Bone marrow (tissue), 2 donors: Measurements from ENCODE around the gene NXN.
"Not testable (repeated sequence)": the region's sequence is repeated elsewhere in the genome, so short reads cannot be mapped to it uniquely, and the experiment has no call there.

Experiments
- DNase-seq, 2 donors: peaks; one replicate each; lab custom pipeline; 2025; lab: John Stamatoyannopoulos, UW

The NXN gene

DNA sequence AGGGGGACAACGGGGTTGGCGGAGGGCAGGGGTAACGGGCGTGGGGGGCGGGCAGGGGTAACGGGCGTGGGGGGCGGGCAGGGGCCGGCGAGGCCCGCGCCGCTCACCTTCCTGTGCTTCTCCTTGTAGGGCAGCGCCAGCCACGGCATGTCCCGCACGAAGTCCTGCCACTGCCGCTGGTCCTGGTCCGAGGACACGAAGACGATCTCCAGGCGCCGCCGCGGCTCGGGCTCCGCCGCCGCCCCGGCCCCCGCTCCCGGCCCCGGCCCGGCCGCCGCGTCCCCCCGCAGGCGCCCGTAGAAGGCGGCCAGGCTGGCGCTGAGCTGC is 401 bp downstream of the NXN start:
- no peak for DNase-seq

- peak in 1 of 2 donors; percentile 2 for DNase-seq
Observed at GRCh38 chr17:978103-979093, 1.2 kb downstream of the NXN start.

GRCh38 chr17:977166-977565 is 2.4 kb downstream of the NXN start:
- no peak for DNase-seq

GRCh38 chr17:976312-976711 is 3.3 kb downstream of the NXN start:
- DNase-seq: no peak

DNA sequence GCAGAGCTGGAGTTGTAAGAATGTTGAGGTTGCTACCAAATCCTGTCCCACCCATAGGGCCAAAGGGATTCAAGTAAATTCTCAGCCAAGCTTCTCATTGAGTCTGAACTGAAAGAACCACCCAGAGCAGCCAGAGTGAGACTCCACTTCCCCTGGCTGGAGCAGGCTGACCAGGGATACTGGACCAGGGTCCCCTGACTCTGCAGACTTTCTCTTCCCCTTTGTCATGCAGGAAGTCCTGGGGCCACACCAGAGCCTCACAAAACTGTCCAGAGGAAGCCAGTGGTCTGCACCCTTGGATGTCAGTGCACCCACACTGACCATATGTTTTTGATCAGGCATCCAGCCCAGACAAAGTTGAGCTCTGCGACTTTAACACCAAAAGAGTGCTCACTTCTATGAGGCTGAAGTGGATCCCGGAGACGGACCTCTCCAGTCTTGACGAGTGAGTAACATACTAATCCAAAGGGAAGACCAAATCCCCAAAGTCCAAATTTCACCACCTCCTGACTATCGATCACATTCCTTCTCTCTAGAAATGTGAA is 4.1 kb downstream of the NXN start:
- no peak for DNase-seq

- DNase-seq: not testable (repeated sequence)
Observed at GRCh38 chr17:974778-975177, 4.8 kb downstream of the NXN start.

- DNase-seq: no peak
Observed at GRCh38 chr17:973053-973452, 6.5 kb downstream of the NXN start.

DNA sequence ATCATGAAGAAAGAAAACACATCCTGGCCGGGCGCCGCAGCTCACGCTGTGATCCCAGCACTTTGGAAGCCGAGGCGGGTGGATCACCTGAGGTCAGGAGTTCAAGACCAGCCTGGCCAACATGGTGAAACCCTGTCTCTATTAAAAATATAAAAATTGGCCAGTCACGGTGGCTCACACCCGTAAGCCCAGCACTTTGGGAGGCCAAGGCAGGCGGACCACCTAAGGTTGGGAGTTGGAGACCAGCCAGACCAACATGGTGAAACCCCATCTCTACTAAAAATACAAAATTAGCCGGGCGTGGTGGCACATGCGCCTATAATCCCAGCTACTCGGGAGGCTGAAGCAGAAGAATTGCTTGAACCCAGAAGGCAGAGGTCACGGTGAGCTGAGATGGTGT is 7.7 kb downstream of the NXN start:
- DNase-seq: not testable (repeated sequence)

- no peak for DNase-seq
Observed at GRCh38 chr17:970364-970763, 9.2 kb downstream of the NXN start.

DNA sequence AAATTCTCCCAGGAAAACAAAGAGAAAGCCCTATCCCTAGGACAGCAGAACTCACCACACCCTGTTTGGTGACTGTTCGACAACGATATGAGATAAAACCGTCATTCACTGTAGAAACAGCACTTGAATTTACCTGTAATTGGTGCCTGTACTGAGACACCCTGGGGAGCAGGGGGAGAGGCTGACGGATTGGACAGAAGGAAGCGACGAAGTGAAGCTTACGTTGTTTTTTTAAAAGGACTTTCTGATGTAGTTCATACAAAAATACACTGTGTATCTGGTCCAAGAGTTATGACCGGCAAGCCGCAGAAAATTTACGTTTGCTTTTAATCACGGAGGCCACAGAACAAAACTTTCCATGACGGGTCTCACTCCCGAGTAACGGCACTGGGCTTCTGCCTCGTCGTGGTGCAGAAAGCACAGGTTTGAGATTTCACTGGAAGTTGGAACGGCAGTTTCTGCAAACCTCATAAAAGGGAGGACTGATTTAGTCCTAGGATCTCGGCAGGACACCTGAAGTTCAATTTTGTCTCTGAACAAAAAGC is 9.7 kb downstream of the NXN start:
- DNase-seq: no peak

DNA sequence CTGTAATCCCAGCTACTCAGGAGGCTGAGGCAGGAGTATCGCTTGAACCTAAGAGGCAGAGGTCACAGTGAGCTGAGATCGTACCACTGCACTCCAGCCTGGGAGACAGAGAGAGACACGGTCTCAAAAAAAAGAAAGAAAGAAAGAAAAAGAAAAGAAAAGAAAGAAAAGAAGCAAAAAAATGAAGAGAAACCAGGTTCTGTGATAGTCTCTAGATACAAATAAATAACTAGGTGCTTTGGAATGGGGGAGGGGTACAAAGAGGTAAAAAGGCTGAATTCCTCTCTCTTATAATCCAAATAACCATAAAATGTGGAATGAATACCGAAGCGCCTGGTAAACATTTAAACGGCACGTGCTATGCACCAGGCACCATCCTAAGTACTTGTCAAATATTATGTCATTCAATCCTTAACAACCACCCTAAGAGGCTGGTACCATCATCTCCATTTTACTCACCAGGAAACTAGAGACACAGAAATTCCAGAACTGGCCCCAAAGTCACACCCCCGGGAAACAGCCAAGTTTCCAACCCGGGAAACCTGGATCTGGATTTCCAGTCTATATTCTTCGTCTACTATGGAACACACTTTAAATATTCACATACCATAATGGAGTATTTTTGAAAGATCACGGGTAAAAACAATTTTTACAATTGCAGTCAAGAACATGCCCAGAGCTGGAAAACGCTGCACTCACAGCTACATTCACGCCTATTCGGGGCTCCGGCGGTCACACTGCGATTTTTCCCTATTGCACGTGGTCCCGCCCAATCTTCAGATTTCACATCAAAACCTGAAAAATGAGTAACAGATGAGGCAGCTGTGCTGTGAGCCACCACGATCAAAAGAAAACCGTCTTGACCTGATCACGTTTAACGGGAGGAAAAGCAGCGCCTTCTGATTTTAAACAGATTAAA is 10.5 kb downstream of the NXN start:
- DNase-seq: no peak

DNA sequence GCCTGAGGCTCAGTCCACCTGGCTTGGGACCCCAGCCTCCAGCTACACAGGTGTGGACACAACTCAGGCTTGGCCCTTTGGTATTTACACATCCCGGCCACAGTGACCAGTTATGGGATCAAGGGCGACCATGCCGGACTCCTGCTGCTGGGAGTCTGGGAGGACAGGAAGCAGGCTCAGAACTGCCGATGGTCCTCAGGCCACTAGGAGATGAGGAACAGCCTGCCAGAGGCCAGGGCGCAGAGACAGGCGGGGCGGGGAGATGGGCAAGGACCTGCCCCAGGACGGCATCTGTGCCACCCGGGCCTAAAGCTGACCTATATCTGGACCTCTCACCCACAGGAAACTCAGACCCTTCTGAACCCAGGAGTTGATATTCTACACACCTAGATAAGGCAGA is 12.5 kb downstream of the NXN start:
- no peak for DNase-seq

DNA sequence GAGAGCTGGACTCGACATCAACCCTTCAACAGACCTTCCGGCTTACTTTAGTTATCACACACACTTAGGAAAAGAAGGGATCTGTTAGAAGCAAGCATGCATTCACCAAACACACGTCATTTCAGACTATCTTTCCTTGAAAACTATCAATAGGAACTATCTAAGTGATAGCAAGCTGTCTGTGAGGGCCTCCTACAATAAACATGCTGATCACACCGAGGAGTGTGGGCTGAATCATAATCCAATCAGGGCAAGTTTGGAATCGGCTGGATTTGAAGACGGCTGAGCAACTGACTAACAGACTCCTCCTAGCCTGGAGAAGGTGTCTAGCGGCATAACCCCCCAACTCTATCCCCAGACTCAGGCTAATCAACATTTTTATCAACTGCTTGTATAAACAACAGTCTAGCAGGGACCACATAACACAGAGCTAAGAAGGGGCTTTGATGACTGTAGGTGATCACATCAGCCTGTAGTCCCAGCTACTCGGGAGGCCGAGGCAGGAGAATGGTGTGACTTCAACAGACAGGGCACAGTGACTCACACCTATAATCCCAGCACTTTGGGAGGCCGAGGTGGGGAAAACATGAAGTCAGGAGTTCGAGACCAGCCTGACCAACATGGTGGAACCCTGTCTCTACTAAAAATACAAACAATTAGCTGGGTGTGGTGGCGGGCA is 14.1 kb downstream of the NXN start:
- no peak for DNase-seq

DNA sequence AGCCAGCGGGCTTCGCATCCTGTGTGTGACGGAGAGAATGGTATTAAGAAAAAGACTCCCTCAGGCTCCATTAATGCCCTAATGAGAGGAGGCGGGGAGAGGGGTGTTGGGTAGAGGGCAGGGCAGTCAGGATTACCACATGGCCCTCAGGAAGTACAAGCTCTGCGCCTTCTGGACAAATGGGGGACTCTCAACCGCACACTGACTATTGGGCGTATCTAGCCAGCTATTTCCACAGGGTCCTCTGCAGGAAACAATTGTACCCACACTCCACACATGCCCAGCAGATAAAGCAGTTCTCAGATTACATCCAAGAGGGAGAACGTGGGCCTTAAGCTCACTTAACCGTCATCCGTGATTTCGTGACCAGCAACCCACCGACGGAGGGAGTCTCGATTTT is 14.7 kb downstream of the NXN start:
- DNase-seq: no peak

- DNase-seq: no peak
Observed at GRCh38 chr17:962670-963069, 16.9 kb downstream of the NXN start.

DNA sequence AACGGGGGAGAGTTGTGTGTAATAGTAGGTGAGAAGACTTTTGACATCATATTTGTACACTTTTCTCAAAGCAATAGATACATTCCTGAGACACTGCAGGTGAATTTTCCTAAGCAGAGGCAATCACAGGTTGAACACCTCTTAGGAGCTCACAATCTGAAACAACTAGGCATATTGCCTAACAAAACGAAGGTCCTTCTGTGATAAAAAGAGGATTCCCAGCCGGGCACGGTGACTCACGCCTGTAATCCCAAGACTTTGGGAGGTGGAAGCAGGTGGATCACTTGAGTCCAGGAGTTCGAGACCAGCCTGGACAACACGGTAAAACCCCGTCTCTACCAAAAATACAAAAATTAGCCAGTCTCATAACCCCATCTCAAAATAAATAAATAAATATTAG is 17.4 kb downstream of the NXN start:
- DNase-seq: no peak

DNA sequence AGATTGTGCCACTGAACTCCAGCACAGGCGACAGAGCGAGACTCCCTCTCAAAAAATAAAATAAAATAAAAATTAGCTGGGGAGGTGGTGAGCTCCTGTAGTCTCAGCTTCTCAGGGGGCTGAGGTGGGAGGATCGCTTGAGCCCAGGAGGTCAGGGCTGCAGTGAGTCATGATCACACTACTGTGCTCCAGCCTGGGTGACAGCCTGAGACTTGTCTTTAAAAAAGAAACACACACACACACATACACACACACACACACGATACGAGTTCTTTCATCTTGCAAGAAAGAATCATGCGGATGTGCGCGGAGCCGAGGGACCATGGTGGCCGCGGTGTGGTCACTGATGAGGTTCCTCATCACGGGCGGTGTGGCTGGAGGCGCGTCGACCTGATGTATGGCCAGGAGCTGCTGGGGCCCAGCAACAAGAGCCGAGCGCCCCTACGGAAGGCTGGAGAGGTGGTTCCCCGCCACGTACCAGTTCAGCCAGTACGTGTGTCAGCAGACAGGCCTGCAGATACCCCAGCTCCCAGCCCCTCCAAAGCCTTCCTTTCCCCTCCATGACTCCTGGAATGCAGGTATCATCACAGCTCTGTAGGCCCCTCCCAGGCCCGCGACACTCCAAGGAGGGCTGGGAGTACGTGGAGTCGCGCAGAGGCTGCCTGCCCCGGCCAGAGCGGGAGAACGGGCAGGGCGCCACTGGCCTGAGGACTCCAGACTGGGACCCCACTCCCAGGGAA is 20.7 kb downstream of the NXN start:
- DNase-seq: no peak

DNA sequence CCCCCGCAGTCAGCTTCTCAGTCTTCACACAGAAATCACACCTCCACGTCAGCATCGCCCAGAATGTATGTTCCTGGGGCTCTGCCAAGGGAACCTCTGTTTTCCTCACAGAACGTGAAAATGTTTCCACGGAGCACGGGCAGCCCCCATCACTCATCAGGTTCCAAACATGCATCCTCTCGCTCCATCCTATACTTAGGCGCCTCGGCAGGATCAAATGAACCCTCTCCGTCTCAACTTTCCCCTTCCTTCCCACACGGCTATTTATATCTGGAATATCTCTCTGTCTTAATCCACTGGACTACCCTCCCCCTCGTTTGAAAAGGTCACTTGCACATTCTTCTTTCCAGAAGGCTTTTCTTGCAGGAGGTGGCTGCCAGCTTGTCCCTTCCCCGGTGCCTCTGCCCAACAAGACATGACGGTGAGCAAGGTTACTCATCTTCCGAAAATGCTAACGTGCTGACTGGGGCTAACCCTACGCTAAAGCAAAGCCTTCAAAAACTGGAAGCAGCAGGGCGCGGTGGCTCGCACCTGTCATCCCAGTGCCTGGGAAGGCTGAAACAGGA is 21.6 kb downstream of the NXN start:
- DNase-seq: no peak

GRCh38 chr17:956905-957304 is 22.7 kb downstream of the NXN start:
- no peak for DNase-seq

DNA sequence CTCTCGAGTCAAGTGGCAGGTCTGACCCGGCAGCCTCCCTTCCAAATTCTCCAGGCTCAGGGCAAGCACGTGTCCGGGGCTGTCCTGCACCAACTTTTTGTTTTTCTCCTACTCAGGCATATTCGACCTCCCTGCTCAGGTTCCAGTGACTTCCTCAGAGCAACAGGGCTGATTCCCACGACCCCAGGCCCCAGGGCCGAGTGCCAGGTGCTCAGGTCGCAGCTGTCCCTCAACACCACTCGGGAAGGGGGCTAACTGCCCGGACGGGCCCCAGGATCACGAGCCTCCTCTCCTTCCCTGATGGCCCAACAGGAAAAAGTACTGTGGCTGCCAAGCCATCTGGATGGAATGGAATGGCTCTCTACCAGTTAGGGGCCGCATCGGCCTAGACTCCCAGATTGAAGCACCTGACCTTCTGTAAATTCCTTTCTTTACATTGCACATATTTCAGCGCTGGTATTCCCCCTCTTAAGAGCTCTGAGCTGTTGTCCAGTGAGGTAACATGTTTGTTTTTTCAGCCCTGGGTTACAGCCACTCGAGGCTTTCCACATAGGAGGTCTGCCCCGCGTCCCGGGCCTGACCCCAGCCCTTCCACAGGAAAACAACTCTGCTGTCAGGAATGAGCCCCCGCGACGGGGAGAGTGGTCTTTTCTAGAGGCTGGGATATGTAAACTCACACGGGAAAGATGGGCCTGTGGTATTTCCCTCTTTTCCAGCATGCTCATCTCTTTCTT is 25.0 kb downstream of the NXN start:
- no peak for DNase-seq
